Measurements from ENCODE around the gene POLL. TPM values are rescaled to one million over a fixed set of nuclear protein-coding genes. Genes with fewer than 3 reads are reported as not detected.

The POLL gene
- total and polyA plus RNA-seq, 2 of the 4 experiments (the other 2 are of a cell fraction) = 6.3 to 23.7 TPM

GRCh38 chr10:101614663-101615524 lies 26.8 kb upstream of the POLL start:
- 33% methylated on average over 1 of the region's 13 CpGs; no CpG with 5 or more reads in 1 of the 2 experiments for WGBS, 2 experiments (ENCODE audit: extremely low coverage in 2 of 2, insufficient read length in 1 of 2)
- Histone ChIP-seq H2AFZ (replicated peaks; ENCODE audit: low read length, poor library complexity) (no peak overlapping the region), H3K14ac (replicated peaks; ENCODE audit: low read depth, low read length) (no peak overlapping the region), H3K23ac (ENCODE audit: low read depth, low read length) (no peak overlapping the region), H2AK5ac (ENCODE audit: low read depth, low read length) (no peak overlapping the region), H3K4me1 (ENCODE audit: control insufficient read depth, insufficient read depth, low read length) (0 out of 2 replicates have a peak, but pooled peaks cover 3% of the 10 kb centered on the region), H4K5ac (ENCODE audit: low read depth, low read length) (no peak overlapping the region), H2BK5ac (ENCODE audit: low read depth, low read length, poor library complexity, severe bottlenecking) (no peak overlapping the region), H3K4me2 (ENCODE audit: low read depth, low read length) (no peak overlapping the region), H2BK15ac (ENCODE audit: low read depth, low read length) (no peak overlapping the region), H3K79me1 (ENCODE audit: low read depth in 1 of 2, low read length in 2 of 2) (no peaks in the 10 kb centered on the region; a peak in 1 of 4 replicates), H4K91ac (ENCODE audit: insufficient read depth, low read depth, low read length) (no peak overlapping the region), H2BK20ac (ENCODE audit: low read depth, low read length) (no peak overlapping the region), H3K56ac (ENCODE audit: extremely low read depth, insufficient read depth, low read length) (0 out of 2 replicates have a peak overlapping the region, but pooled peaks have one; percentile 3), H4K8ac (ENCODE audit: low read depth in 2 of 2, low read length in 2 of 2) (no peak overlapping the region), H3K27ac (ENCODE audit: insufficient read depth, low read length) (no peak overlapping the region), H2AK9ac (replicated peaks; ENCODE audit: low read depth, low read length, poor library complexity) (peak overlapping the region; percentile 40), H3K4ac (ENCODE audit: low read depth, low read length) (no peak overlapping the region), H3K27me3 (ENCODE audit: control insufficient read depth, insufficient read depth, low read length) (no peaks in the 10 kb centered on the region), H3K9me3 (ENCODE audit: control insufficient read depth, insufficient read depth, low read length) (no peaks in the 10 kb centered on the region), H3K9me1 (ENCODE audit: insufficient read depth, low read length) (peaks cover 12% of the 10 kb centered on the region), H3K36me3 (ENCODE audit: control insufficient read depth, insufficient read depth, low read length) (peaks cover 21% of the 10 kb centered on the region; the same call in 1 of the 2 replicates), H3K9ac (ENCODE audit: low read depth, low read length) (no peak overlapping the region), H3K4me3 (ENCODE audit: insufficient read depth, low read depth, low read length) (no peak overlapping the region), H3K18ac (ENCODE audit: low read depth, low read length) (no peak overlapping the region), H2BK120ac (ENCODE audit: low read depth, low read length) (no peak overlapping the region), H4K20me1 (ENCODE audit: insufficient read depth, low read length) (no peaks in the 10 kb centered on the region)
- CTCF ChIA-PET = no interaction called here
- BruUV-seq (replicated peaks) = no TSS peak
- DNase-seq (no peak), ATAC-seq (ENCODE audit: low read depth) (no peak)
- intact Hi-C loops (cut with micrococcal nuclease) = no loop called here
- POLR2A ChIA-PET (ENCODE audit: unreplicated experiment) = no interaction called here
- dilution Hi-C loops (cut with HindIII; ENCODE audit: low sequenced_read_pairs, unreplicated experiment) = no loop called here
- in situ Hi-C loops (cut with MboI; ENCODE audit: low sequenced_read_pairs) = no loop called here
- TF ChIP-seq MXI1 (IDR thresholded peaks at IDR 0.05; ENCODE audit: borderline replicate concordance, low read depth, low read length) = no peak
- TF ChIP-seq RAD21 (IDR thresholded peaks at IDR 0.05; ENCODE audit: low read length) = no peak
- no peak for TF ChIP-seq POLR2A (IDR thresholded peaks at IDR 0.05; ENCODE audit: low read depth, low read length)
- no peak for TF ChIP-seq USF2 (IDR thresholded peaks at IDR 0.05; ENCODE audit: low read depth, low read length)
- no peak for TF ChIP-seq CHD1 (IDR thresholded peaks at IDR 0.05; ENCODE audit: low read depth, low read length)
- no peak for TF ChIP-seq MAZ (IDR thresholded peaks at IDR 0.05; ENCODE audit: borderline replicate concordance, low read depth, low read length)
- TF ChIP-seq RFX5 (IDR thresholded peaks at IDR 0.05; ENCODE audit: low read depth, low read length) = no peak
- no peak for TF ChIP-seq CEBPB (IDR thresholded peaks at IDR 0.05; ENCODE audit: low read depth, low read length)
- TF ChIP-seq MAFK (IDR thresholded peaks at IDR 0.05; ENCODE audit: low read depth, low read length) = no peak
- TF ChIP-seq NFE2L2 (IDR thresholded peaks at IDR 0.05; ENCODE audit: low read depth, low read length) = no peak
- no peak for TF ChIP-seq ELK1 (IDR thresholded peaks at IDR 0.05; ENCODE audit: borderline replicate concordance, low read depth, low read length)
- no peak for TF ChIP-seq BHLHE40 (IDR thresholded peaks at IDR 0.05; ENCODE audit: low read depth, low read length)
- TF ChIP-seq CTCF (conservative IDR thresholded peaks at IDR 0.05; ENCODE audit: low read depth, low read length) = no peak
- TF ChIP-seq RCOR1 (IDR thresholded peaks at IDR 0.05; ENCODE audit: insufficient replicate concordance, low read length) = no peak
- no peak for TF ChIP-seq SMC3 (IDR thresholded peaks at IDR 0.05; ENCODE audit: low read depth, low read length)

All from IMR-90 (cell line).